HUES6 (cell line): Measurements from ENCODE around the gene SEMA5A.
A peak's percentile ranks its signal among the peaks of the same experiment; 100 is the strongest.

Source experiments
- H3K27ac ChIP-seq: 2 replicates; pipeline ENCODE4 v1.7.0; 2013; ENCODE audit warnings: low read depth, mild to moderate bottlenecking, low read length, inconsistent platforms
- H3K27me3 ChIP-seq: 2 replicates; pipeline ENCODE4 v1.6.1; 2013; ENCODE audit warnings: low read length; ENCODE audit not compliant: control insufficient read depth, insufficient read depth
- H3K36me3 ChIP-seq: 2 replicates; pipeline ENCODE4 v1.6.1; 2013; ENCODE audit warnings: low read length; ENCODE audit not compliant: control insufficient read depth, insufficient read depth
- H3K4me1 ChIP-seq: 2 replicates; pipeline ENCODE4 v1.6.1; 2013; ENCODE audit warnings: low read length; ENCODE audit not compliant: control insufficient read depth, insufficient read depth
- H3K4me3 ChIP-seq: 2 replicates; pipeline ENCODE4 v1.5.1; 2013; ENCODE audit warnings: low read depth, low read length
- H3K9ac ChIP-seq: one replicate; pipeline ENCODE4 v1.6.1; 2013; ENCODE audit warnings: mild to moderate bottlenecking, low read length
- H3K9me3 ChIP-seq: 2 replicates; pipeline ENCODE4 v1.6.1; 2013; ENCODE audit warnings: low read depth, low read length; ENCODE audit not compliant: control insufficient read depth, insufficient read depth

The SEMA5A gene

GRCh38 chr5:9278921-9279603, 266.8 kb downstream of the SEMA5A start:
- Histone ChIP-seq H3K27ac (no peak overlapping the region), H3K36me3 (no peaks in the 10 kb centered on the region)

GRCh38 chr5:9269014-9269413, 276.9 kb downstream of the SEMA5A start:
- Histone ChIP-seq H3K27me3 (no peaks in the 10 kb centered on the region), H3K27ac (no peak overlapping the region), H3K4me3 (no peak overlapping the region), H3K4me1 (peaks cover 15% of the 10 kb centered on the region), H3K36me3 (no peaks in the 10 kb centered on the region), H3K9me3 (0 out of 2 replicates have a peak, but pooled peaks cover 3% of the 10 kb centered on the region), H3K9ac (no peak overlapping the region)

More at GRCh38 chr5:9278921-9279603, 266.8 kb downstream of the SEMA5A start:
- Histone ChIP-seq H3K9me3 (peaks cover 14% of the 10 kb centered on the region), H3K4me3 (no peak overlapping the region), H3K4me1 (no peaks in the 10 kb centered on the region), H3K27me3 (no peaks in the 10 kb centered on the region), H3K9ac (no peak overlapping the region)

GRCh38 chr5:9268226-9268625, 277.6 kb downstream of the SEMA5A start:
- Histone ChIP-seq H3K9ac (no peak overlapping the region), H3K4me3 (no peak overlapping the region), H3K4me1 (peaks cover 15% of the 10 kb centered on the region), H3K9me3 (0 out of 2 replicates have a peak, but pooled peaks cover 3% of the 10 kb centered on the region), H3K27ac (no peak overlapping the region), H3K27me3 (no peaks in the 10 kb centered on the region), H3K36me3 (no peaks in the 10 kb centered on the region)

GRCh38 chr5:9265441-9266287, 280.2 kb downstream of the SEMA5A start:
- Histone ChIP-seq H3K4me3 (peak overlapping the region; percentile 1; the same call in 1 of the 2 replicates), H3K27me3 (no peaks in the 10 kb centered on the region), H3K27ac (peak overlapping the region; percentile 22; the same call in 1 of the 2 replicates), H3K9ac (peak overlapping the region; percentile 10), H3K36me3 (no peaks in the 10 kb centered on the region), H3K9me3 (no peaks in the 10 kb centered on the region), H3K4me1 (peaks cover 15% of the 10 kb centered on the region)

- Histone ChIP-seq H3K27me3 (no peaks in the 10 kb centered on the region), H3K9ac (no peak overlapping the region), H3K36me3 (no peaks in the 10 kb centered on the region), H3K4me1 (peaks cover 15% of the 10 kb centered on the region), H3K27ac (no peak overlapping the region), H3K9me3 (no peaks in the 10 kb centered on the region), H3K4me3 (no peak overlapping the region)
Measured at GRCh38 chr5:9264301-9264700, 281.6 kb downstream of the SEMA5A start.

GRCh38 chr5:9263656-9264055, 282.2 kb downstream of the SEMA5A start:
- H3K4me3 ChIP-seq, result no peak overlapping the region
- H3K9ac ChIP-seq, result no peak overlapping the region
- no peaks in the 10 kb centered on the region for H3K36me3 ChIP-seq
- H3K27ac ChIP-seq, result no peak overlapping the region
- H3K27me3 ChIP-seq, result no peaks in the 10 kb centered on the region
- H3K9me3 ChIP-seq, result no peaks in the 10 kb centered on the region
- H3K4me1 ChIP-seq, result peaks cover 15% of the 10 kb centered on the region

- no peaks in the 10 kb centered on the region; the same call in 1 of the 2 replicates for H3K4me1 ChIP-seq
- no peaks in the 10 kb centered on the region for H3K36me3 ChIP-seq
- no peaks in the 10 kb centered on the region for H3K9me3 ChIP-seq
- H3K4me3 ChIP-seq, result no peak overlapping the region
- H3K27me3 ChIP-seq, result no peaks in the 10 kb centered on the region
- no peak overlapping the region for H3K27ac ChIP-seq
- H3K9ac ChIP-seq, result no peak overlapping the region
Measured at GRCh38 chr5:9251379-9251980, 294.4 kb downstream of the SEMA5A start.

- H3K36me3 ChIP-seq, result no peaks in the 10 kb centered on the region
- H3K27me3 ChIP-seq, result no peaks in the 10 kb centered on the region
Measured at GRCh38 chr5:9249231-9249630, 296.6 kb downstream of the SEMA5A start.

GRCh38 chr5:9245071-9245470, 300.8 kb downstream of the SEMA5A start:
- H3K4me3 ChIP-seq, result no peak overlapping the region
- H3K9ac ChIP-seq, result no peak overlapping the region
- no peaks in the 10 kb centered on the region; the same call in 1 of the 2 replicates for H3K4me1 ChIP-seq
- no peak overlapping the region for H3K27ac ChIP-seq
- no peaks in the 10 kb centered on the region for H3K27me3 ChIP-seq
- H3K36me3 ChIP-seq, result no peaks in the 10 kb centered on the region
- H3K9me3 ChIP-seq, result no peaks in the 10 kb centered on the region

More at GRCh38 chr5:9249231-9249630, 296.6 kb downstream of the SEMA5A start:
- H3K27ac ChIP-seq, result no peak overlapping the region
- no peaks in the 10 kb centered on the region for H3K9me3 ChIP-seq
- no peaks in the 10 kb centered on the region; the same call in 1 of the 2 replicates for H3K4me1 ChIP-seq
- no peak overlapping the region for H3K4me3 ChIP-seq
- H3K9ac ChIP-seq, result no peak overlapping the region

GRCh38 chr5:9244417-9244816, 301.5 kb downstream of the SEMA5A start:
- Histone ChIP-seq H3K27me3 (no peaks in the 10 kb centered on the region), H3K27ac (no peak overlapping the region), H3K9me3 (no peaks in the 10 kb centered on the region), H3K4me1 (no peaks in the 10 kb centered on the region; the same call in 1 of the 2 replicates), H3K9ac (no peak overlapping the region), H3K4me3 (no peak overlapping the region), H3K36me3 (no peaks in the 10 kb centered on the region)
